Activated naive CD4-positive, alpha-beta T cell treated with anti-CD3 and anti-CD28 coated beads, Interleukin-2, amount 50 U/mL, for 16 hours (primary cell): ENCODE results near the gene HPS6.
"Not testable (repeated sequence)": the region's sequence is repeated elsewhere in the genome, so short reads cannot be mapped to it uniquely, and the experiment has no call there.

ENCODE experiments used
- DNase-seq: peaks from one replicate; pipeline ENCODE4 v3.0.0-alpha.2; 2020

Gene HPS6

DNA sequence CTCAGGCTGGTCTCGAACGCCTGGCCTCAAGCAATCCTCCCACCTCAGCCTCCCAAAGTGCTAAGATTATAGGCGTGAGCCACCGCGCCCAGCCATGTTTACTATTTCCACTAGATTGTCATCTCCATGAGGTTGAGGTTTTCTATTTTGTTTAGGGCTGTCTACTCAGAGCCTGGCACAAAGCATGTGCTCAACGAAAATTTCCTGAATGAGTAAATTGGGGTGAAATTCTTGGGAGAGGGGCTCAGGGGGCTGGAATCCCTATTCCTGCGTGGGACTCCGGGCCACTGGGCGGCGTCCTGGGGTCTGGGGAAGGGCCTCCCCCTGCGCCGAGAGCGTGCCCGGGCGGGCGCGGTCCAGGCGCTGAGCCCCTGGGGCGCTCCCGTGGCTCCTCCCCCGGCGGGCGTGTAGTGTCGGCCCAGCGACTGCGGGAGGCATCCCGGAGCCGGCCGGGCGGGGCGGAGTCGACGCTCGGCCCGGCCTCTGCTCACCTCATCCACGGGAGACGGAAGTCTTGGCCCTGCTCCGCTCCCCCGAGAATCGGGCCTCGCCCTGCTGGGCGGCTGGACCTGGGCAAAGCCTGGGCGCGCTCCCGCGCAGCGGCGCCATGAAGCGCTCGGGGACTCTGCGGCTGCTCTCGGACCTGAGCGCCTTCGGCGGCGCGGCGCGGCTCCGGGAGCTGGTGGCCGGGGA is at the start of gene HPS6:
HPS6 (plus strand) TSS at position 482 of the 693 bp plus-strand sequence; CDS start at position 608, 126 bp downstream.
- peak; percentile 90 for DNase-seq

DNA sequence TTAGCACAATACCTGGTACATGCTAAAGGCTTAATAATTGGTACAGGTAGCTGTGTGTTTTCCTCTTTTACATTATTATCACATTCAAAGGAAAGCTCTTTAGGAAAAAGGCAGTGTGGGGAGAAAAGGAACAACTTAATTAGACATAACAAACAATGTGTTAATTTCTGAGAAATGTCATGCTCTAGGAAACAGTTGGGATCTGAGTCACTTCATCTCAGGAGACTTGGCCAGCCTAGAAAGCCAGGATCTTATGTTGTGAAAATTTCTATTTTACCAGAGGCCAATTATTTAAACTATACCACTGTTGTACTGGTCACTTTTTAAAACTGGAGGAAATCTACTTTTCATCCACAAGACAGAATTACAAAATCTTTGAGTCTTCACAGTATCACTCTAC is 48.7 kb upstream of the HPS6 start:
- no peak for DNase-seq

- no peak for DNase-seq
Observed at GRCh38 chr10:102017295-102017694, 47.9 kb upstream of the HPS6 start.

- no peak for DNase-seq
Observed at GRCh38 chr10:102020938-102021337, 44.2 kb upstream of the HPS6 start.

DNA sequence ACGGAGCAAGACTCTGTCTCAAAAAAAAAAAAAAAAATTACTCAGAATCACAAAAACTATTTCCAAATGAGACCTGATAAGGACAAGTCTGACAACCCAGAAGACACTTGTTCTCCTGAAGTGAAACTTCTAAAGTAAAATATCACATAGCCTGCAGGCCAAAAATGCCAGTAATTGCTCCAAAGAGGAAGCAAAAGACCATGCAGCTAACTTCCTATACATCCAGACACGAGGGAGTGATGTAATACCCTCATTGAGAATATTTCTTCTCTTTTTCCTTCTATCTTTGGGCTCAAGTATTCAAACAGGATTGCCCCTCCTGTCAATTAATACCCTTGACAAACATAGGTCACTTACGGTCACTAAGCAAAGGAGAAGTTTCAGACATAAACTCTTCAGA is 40.4 kb upstream of the HPS6 start:
- DNase-seq = no peak

DNA sequence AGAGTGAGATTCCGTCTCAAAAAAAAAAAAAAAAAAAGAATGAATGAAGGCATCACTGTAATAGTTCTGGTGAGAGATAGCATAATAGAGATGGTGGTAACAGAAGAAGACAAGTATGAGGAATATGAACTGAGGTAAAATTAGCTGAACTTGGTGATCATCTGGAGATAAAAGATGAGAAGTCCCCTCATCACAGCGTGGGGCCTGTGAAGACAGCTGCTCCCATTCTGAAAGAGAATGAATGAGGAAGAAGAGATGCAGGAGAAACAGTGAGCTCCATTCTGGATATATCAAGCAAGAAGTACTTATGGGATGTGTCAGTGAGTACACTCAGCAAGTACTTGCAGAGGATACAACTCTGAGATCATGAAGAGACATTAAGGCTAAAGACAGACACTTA is 37.9 kb upstream of the HPS6 start:
- DNase-seq = no peak

GRCh38 chr10:102033787-102034186 is 31.4 kb upstream of the HPS6 start:
- no peak for DNase-seq

GRCh38 chr10:102035807-102036206 is 29.3 kb upstream of the HPS6 start:
- DNase-seq = not testable (repeated sequence)

DNA sequence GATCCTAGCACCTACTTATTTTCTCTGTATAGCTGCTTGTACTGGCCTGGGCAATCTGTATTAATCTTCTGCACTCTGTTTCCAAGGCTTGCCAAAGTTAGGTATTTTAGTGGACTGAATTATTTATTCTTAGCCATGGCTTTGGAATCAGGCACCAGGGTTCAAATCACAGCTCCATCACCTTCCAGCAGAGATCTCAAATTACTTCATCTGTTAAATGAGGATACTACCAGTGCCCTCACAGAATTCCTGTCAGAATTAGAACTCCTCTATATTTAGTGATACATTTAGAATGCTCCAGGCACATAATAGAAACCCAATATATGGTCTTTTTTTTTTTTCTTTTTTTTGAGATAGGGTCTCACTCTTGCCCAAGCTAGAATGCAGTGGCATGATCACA is 26.7 kb upstream of the HPS6 start:
- no peak for DNase-seq

- no peak for DNase-seq
Observed at GRCh38 chr10:102040305-102041050, 24.7 kb upstream of the HPS6 start.

GRCh38 chr10:102045292-102045691 is 19.9 kb upstream of the HPS6 start:
- DNase-seq = no peak

- no peak for DNase-seq
Observed at GRCh38 chr10:102046095-102046494, 19.1 kb upstream of the HPS6 start.

GRCh38 chr10:102054881-102055646 is 10.1 kb upstream of the HPS6 start:
- not testable (repeated sequence) for DNase-seq

GRCh38 chr10:102055647-102056419 is 9.3 kb upstream of the HPS6 start, which contains the start of gene ARMH3:
Gene ARMH3 (minus strand): TSS chr10:102056173. CDS start chr10:102040114, 16,059 bp downstream.
- peak; percentile 90 for DNase-seq

GRCh38 chr10:102059987-102060386 is 5.2 kb upstream of the HPS6 start:
- no peak for DNase-seq

GRCh38 chr10:102064503-102064867 is 664 bp upstream of the HPS6 start:
- no peak for DNase-seq

DNA sequence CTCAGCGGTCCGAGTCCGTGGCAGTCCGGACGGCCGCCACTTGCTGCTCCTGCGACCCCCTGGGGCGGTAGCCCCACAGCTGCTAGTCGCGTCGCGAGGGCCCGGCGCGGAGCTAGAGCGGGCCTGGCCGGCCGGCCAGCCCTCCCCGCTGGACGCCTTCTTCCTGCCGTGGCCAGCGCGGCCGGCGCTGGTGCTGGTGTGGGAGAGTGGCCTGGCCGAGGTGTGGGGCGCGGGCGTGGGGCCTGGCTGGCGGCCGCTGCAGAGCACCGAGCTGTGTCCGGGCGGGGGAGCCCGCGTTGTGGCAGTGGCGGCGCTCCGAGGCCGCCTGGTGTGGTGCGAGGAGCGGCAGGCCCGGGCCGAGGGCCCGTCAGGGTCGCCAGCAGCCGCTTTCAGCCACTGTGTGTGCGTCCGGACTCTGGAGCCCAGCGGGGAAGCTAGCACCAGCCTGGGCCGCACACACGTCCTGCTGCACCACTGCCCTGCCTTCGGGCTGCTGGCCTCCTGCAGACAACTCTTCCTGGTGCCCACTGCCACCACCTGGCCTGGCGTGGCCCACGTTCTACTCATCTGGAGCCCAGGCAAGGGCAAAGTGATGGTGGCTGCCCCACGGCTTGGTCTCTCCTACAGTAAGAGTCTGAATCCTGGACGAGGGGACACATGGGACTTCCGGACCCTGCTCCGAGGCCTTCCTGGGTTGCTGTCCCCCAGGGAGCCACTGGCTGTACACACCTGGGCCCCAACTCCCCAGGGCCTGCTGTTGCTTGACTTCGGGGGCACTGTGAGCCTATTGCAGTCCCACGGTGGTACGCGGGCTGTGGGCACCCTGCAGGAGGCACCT is 631 bp downstream of the HPS6 start:
- peak; percentile 22 for DNase-seq

- no peak for DNase-seq
Observed at GRCh38 chr10:102066399-102067088, 1.4 kb downstream of the HPS6 start.

- DNase-seq = no peak
Observed at GRCh38 chr10:102067091-102067916, 2.2 kb downstream of the HPS6 start.

DNA sequence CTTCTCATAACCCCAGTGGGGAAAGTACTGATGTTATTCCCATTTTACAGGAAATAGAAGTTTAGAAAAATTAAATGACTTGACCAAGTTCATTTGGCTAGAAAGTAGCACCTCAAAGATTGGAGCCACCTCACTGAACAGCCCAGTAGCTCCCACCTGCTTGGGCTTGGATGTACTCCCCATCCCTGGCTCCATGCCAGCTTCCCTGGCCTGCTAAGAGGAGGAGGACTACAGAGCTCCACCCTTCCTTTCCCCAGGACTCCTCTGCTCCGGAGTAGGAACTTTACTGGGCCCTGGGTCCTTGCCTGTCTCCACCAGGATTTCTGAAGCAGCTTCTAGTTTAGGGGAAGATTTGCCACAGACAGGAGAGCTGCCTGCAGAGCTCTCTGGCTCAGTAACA is 3.1 kb downstream of the HPS6 start:
- DNase-seq = no peak
